GM13977 (cell line): Measurements from ENCODE around the gene BTBD9.

ENCODE experiments used
- DNase-seq: peaks from one replicate; pipeline ENCODE4 v3.0.0; 2012; ENCODE audit warnings: low spot score
- in situ Hi-C: fragments of 300-500 bp; cut with MboI; formaldehyde crosslinking; loops from one replicate; pipeline ENCODE4 v1.12.0; 2022; ENCODE audit warnings: low sequenced_read_pairs, low pct_unique_long_range_greater_than_20kb, mixed read lengths, inconsistent platforms; ENCODE audit not compliant: unreplicated experiment
- TF ChIP-seq, protein P1 (sequence below): IDR thresholded peaks from 2 replicates; pipeline ENCODE4 v1.5.1; 2012; ENCODE audit warnings: mild to moderate bottlenecking, control low read depth; ENCODE audit not compliant: insufficient read depth; ENCODE audit errors: extremely low read depth, missing control alignments

The BTBD9 gene

DNA sequence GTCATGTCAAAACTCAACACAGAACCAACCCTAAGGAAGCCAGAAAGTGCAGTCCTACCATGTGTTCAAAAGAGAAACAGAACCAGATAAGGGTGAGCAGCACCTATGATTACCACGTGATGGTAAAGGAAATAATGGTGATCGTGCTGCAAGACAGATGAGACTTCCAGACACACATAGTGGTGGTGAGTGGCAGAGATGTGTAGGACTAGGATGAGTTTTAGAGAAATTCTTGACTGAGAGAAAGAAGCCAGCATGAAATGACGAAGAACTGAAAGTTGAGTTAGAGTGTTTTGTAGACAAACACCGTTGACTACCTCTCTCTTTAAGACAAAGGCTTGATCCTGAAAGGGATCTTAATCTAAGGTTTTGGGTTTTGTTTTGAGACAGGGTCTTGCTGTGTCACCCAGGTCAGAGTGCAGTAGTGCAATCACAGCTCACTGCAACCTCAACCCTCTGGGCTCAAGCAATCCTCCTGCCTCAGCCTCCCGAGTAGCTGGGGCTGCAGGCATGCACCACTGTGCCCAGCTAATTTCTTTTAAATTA, 10.6 kb upstream of the BTBD9 start:
- in situ Hi-C loops: no loop called here
- TF ChIP-seq, protein P1, sequence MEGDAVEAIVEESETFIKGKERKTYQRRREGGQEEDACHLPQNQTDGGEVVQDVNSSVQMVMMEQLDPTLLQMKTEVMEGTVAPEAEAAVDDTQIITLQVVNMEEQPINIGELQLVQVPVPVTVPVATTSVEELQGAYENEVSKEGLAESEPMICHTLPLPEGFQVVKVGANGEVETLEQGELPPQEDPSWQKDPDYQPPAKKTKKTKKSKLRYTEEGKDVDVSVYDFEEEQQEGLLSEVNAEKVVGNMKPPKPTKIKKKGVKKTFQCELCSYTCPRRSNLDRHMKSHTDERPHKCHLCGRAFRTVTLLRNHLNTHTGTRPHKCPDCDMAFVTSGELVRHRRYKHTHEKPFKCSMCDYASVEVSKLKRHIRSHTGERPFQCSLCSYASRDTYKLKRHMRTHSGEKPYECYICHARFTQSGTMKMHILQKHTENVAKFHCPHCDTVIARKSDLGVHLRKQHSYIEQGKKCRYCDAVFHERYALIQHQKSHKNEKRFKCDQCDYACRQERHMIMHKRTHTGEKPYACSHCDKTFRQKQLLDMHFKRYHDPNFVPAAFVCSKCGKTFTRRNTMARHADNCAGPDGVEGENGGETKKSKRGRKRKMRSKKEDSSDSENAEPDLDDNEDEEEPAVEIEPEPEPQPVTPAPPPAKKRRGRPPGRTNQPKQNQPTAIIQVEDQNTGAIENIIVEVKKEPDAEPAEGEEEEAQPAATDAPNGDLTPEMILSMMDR: no peak
- no peak for DNase-seq

DNA sequence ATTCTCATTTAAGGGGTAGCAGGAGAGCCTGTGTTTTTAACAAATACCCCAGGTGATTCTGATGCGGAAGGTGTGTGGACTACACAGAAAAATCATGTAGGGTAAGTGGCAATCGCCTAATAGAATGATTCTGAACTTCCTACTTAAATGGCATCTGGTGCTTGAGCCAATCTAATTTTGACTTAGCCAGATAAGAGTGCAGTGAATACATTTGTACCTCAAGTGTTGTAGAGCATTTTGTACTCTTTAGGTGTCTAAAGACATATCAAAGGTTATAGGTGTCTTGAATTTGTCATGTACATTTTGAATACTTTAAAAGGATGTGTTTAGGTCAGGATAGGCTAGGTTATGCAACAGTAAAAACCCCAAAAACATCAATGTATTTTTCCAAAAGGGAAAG, 10.0 kb upstream of the BTBD9 start:
- DNase-seq: no peak
- in situ Hi-C loops: no loop called here
- TF ChIP-seq, protein P1: no peak

DNA sequence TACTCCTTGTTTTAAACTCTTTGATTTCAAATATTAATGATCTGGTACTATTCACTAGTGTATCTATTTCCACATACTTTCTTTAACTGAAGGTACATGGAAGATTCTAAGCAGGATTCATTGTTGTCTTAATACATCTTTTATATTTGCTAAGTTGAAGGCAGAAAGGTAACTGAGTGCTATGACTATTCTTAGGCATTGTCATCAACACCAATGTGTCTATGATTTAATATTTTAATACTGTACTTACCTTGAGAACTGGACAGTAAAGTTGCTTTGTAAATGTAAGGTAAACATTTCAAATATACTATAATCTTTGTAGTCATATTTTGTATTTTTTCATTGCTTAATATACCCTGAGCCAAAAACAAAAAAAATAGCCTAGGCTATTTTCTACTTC, 8.9 kb upstream of the BTBD9 start:
- in situ Hi-C loops: no loop called here
- TF ChIP-seq, protein P1: no peak
- DNase-seq: no peak

DNA sequence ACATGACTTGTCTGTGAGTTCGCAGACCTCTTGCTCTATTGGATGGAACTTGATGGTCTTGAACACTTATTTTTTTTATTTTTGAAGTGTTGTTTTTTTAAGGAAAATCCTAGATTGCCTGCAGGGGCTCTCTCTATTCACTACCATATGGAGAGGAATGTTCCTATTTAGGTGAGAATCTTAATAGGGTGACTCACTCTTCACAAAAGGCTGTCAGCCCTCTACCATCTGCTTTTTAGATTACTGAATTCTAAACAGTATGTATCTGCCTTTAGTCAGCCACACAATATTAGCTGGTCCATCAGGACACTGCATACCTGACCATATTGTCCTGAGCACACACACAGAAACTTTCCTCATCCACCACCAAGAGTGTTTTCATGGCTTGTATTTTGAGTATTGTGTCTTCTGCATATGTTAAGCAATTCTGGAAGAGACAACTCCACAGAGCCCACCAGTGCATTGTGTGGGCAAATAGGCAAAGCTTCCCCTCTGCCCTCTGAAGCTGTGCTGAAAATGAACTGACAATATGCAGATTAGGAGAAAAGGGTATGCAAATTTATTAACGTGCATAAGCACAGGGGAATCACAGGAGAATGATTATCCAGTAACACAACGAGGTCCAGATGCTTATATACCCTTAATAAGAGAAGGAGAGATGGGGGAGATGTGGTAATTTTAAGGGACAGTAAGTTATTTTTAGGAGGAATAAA, 6.6 kb upstream of the BTBD9 start:
- in situ Hi-C loops: no loop called here
- TF ChIP-seq, protein P1: no peak
- DNase-seq: no peak

DNA sequence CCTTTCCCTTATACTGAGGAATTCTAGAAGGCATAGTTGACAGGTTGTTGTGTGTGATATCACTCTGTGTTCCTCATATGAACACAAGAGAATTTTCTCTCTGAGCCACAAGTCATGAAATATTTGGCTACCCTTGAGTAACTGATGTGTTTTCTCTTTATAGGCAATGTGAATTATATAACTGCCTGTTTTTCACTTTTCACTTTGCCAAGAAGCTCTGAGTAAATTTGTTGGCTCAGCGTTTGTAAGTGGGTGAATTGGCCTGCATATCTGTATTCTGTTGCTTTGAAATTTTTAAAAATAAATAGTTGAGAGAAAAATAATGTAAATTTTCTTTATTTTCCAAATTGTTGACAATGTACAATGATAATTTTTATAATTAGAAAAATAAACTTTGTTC, 5.2 kb upstream of the BTBD9 start:
- TF ChIP-seq, protein P1: no peak
- in situ Hi-C loops: no loop called here

DNA sequence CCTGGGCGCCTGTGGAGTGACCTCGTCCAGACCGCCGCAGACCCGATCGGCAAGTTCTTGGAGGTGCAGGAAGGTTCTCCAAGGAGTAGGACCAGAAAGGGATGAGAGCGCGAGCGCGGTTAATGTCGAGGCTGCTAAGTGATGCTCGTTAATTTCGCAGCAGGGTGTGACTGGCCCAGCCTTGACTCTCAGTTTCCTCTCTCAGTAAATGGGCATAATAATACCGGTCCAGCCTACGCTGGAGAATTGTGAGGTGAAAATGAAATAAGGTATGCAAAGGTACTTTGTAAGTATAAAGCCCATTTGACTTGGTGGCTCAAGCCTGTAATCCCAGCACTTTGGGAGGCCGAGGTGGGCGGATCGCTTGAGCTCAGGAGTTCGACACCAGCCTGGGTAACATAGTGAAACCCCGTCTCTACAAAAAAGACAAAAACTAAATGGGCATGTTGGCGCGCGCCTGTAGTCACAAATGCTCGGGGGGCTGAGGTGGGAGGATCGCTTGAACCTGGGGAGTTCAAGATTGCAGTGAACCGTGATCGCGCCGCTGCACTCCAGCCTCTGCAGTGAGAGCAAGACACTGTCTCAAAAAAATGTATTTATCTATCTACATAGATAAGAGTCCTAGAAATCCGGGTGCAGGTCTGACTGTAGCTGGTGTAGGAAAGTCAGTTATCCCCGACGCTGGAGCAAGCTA, 634 bp upstream of the BTBD9 start:
- no peak for DNase-seq
- in situ Hi-C loops: no loop called here

More for the DNA sequence above, 5.2 kb upstream of the BTBD9 start:
- DNase-seq: no peak

More for the DNA sequence above, 634 bp upstream of the BTBD9 start:
- TF ChIP-seq, protein P1: no peak
